ENCODE results near the gene AGPAT2. TPM values are rescaled to one million over a fixed set of nuclear protein-coding genes. Genes with fewer than 3 reads are reported as not detected.

AGPAT2 gene
- polyA plus RNA-seq, 3 donors, result 33.7 to 40.3 (median 34.5) TPM

DNA sequence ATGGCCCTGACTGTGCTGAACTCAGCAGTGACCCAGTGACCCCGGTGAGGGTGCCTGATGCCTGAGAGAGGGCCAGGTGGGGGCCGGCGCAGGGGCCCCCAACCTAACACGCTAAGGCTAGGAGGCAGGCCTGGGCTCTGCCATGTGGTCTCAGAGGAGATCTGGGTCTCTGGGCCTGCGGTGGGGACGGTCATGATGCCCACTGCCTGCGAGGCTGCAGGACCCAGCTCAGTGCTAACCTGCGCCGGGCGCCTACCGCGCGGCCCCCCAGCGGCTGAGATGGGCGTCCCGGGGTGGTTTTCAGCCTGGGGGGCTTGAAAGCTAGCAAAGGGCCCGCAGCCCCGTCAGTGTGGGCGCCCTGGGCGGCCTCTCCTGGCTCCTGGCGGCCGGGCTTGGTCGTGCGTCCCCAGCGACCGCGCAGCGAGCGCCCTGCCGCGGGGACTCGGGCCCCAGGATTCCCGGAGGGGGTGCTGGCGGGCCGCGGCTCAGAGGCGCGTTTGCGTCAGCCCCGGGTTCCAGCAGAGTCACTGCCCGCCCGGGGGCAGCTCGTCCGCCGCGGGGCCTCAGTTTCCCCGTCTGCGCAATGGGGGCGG, 22.1 kb downstream of the AGPAT2 start:
- no peak for DNase-seq (ENCODE audit: low read depth in 3 of 3, low spot score in 2 of 3)

GRCh38 chr9:136664000-136664915, 23.0 kb downstream of the AGPAT2 start:
- no peak for DNase-seq (ENCODE audit: low read depth in 3 of 3, low spot score in 2 of 3)

DNA sequence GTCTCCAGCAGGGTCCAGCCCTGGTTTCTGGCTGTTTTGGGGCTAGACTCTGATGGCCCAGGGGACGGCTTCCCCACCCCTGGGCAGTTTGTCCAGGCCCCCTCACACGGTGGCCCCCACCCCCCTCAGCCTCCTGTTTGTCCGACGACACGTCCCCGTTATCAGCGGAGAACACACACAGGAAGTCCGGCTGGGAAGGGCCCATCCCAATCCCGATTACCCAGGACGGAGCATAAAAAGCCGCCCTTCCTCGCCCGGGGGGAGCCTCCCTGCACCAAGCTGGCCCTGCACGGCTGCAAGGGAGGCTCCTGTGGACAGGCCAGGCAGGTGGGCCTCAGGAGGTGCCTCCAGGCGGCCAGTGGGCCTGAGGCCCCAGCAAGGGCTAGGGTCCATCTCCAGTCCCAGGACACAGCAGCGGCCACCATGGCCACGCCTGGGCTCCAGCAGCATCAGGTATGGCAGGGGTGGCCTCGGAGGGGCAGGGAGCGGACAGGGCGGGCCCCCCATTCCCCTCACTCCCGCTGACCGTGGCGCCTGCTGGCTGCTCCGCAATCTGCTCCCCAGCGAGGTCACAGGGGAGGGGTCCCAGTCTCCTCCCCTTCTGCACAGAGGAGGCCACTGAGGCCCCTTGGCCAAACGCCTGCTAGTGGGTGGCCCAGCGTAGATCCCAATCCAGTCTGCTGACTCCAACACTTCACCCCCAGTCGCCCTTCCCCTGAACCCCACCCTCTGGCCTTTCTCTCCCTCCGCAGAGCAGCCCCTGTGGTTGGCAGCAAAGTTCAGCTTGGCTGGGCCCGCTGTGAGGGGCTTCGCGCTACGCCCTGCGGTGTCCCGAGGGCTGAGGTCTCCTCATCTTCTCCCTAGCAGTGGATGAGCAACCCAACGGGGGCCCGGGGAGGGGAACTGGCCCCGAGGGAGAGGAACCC, 24.3 kb downstream of the AGPAT2 start, which contains the start of gene EGFL7:
Gene EGFL7 (plus strand): TSS at position 261 of the 926 bp plus-strand sequence. CDS start 5,367 bp downstream, outside the sequence.
- no peak for DNase-seq (ENCODE audit: low read depth in 3 of 3, low spot score in 2 of 3)

GRCh38 chr9:136662326-136662655, 25.0 kb downstream of the AGPAT2 start:
- no peak for DNase-seq (ENCODE audit: low read depth in 3 of 3, low spot score in 2 of 3)

GRCh38 chr9:136661641-136662325, 25.5 kb downstream of the AGPAT2 start:
- no peak for DNase-seq (ENCODE audit: low read depth in 3 of 3, low spot score in 2 of 3)

GRCh38 chr9:136660971-136661550, 26.2 kb downstream of the AGPAT2 start:
- no peak for DNase-seq (ENCODE audit: low read depth in 3 of 3, low spot score in 2 of 3)

GRCh38 chr9:136659861-136660784, 27.1 kb downstream of the AGPAT2 start:
- DNase-seq (ENCODE audit: low read depth in 3 of 3, low spot score in 2 of 3), result no peak

DNA sequence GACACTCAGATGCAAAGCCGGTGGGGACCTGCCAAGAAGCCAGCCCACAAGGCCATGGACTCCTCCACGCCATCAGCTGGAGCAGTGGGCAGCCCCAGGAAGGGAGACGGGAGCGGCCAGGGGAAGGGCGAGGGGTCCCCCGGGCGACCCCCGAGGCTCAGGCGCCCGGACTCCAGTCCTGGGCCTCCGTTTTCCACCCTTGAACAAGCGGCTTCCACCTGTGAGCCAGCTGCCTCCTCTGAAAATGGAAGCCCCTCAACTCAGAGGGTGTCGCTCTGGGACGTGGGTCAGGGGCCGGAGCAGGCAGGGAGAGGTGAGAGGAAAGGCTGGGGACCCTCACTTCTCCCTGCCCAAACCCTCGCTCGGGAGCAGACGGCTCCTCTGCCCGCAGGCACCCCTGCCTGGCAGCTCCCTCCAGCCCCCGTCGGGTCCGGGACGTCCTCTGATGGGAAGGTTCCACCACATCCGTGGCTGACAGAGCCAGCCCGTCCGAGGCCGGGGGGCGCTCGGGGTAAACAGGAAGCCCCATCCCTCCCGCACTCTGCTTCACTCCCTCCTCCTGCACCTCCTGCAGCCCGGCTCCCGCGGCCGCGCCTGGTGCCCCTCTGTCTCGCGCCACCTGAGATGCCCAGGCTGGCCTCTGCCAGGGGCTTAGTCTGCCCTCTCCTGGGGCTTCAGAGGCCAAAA, 28.3 kb downstream of the AGPAT2 start:
- DNase-seq (ENCODE audit: low read depth in 3 of 3, low spot score in 2 of 3), result no peak

DNA sequence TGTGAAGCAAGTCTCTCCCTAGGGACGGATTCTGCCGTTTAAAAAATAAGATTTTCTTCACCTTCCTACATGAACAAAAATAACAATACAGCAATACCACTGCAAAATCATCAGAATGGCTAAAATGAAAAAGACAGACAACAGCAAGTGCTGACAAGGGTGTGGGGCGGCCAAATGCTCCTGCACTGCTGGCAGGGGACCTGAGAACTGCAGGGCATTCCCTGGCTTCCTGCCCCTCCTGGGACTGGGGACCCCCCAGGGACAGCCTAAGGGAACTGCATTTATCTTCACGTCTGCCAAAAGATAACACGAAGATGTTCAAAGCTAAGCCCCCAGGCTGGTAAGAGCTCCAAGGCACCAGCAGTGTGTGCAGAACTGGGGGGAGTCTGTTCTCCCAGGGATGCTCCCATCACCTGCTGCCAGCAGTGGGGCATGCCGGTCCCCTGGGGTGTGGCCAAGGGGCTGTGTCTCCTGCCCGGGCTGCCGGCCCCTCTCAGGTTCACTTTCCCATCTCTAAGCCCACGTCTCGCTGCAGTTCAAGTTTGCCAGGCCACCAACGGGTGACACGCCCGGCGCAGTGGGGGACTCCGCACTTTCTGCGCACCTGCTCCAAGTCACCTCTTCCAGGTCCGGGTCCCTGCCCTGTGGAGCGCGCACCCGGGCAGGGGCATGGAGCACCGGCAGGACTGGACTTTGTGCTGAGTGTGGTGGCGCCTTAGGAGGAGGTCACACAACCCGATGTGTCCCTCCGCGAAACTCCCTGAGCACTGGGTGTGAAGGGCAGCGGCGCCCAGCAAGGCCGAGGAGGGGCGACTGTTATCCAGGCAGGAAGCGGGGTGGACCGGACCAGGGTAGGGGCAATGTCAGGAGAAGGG, 29.0 kb downstream of the AGPAT2 start:
- DNase-seq (ENCODE audit: low read depth in 3 of 3, low spot score in 2 of 3), result no peak

DNA sequence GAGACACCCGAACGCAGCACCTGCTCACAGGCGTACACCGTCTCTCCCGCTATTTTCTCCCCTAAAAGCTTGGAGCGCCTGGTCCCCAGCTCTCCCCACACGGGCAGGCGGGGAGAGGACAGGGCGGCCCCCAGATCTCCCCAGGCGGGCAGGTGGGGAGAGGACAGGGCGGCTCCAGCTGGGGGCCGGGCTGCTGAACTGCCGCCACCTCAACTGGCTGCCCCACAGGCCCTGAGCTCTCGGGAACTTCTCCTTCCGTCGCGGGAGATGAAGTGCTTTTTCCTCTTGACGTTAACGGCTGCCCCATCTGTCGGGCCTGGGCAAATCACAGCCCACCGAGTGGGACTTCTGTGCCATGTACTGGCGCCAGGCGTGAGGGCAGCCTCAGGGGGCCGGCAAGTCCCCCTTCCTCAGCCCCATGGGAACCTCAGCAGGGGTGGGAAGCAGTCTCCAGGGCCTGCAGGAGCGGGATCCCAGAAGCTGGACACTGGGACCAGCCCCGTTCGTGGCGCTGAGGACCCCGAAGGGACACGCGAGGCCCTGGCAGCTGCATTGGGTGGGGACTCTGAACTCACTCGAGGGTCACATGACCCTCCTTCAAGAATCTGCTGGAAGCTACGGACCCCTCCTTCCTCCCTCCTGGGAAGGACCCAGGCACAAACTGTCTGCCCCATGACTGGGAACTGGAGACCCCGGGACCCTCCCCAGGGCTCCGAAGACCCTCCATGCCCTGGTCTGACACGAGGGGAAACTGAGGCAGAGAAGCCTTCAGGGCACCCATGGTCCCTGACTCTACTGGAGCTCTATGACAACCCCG, 30.3 kb downstream of the AGPAT2 start:
- DNase-seq (ENCODE audit: low read depth in 3 of 3, low spot score in 2 of 3), result no peak

DNA sequence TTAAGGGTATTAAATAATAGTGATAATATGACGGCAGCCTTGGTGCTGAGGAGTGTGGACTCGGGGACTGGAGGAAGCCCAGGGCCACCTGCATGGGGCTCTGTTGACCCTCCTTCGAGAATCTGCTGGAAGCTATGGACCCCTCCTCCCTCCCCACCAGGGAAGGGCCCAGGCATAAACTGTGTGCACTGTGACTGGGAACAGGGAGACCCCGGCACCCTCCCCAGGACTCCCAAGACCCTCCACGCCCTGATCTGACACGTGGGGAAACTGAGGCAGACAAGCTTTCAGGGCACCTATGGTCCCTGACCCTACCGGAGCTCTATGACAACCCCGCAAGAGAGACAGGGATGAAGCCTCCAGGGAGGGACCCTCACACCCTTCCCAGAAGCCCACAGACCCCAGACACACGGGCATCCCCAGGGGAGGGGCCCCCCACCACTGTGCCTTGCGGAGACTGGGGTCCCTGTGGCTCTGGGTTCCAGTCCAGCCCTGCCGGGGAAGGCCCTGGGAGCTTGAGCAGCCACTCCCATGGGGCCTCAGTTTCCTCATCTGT, 31.0 kb downstream of the AGPAT2 start:
- DNase-seq (ENCODE audit: low read depth in 3 of 3, low spot score in 2 of 3), result no peak

DNA sequence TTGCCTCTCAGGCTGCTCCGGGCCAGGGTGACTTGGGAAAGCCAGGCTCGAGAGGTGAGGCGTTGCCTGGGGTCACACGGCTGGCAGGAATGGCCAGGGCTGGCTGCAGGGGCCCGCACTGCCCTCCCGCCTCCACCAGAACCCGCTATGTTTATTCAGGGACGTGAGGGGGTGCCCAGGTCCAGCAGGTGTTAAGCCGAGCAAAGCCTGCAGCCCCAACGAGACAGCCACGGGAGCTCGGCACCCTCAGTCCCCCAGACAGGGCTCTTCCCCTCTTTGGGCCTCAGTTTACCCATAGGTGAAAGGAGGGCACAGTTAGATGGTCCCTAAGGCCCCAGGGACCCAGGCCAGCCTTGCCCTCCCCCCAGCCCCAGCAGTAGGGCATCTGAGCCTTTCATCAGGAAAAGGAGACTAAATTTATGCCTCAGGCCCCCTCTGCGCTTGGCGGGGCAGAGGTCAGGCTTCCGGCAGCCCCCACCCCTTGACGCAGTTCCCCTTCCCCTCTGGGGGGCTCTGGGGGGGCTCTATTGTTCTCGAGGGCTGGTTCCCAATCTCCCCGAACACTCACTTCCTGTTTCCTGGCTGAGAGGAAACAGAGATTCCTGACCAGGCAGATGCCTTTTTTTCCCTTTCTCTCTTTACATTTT, 31.6 kb downstream of the AGPAT2 start:
- no peak for DNase-seq (ENCODE audit: low read depth in 3 of 3, low spot score in 2 of 3)

DNA sequence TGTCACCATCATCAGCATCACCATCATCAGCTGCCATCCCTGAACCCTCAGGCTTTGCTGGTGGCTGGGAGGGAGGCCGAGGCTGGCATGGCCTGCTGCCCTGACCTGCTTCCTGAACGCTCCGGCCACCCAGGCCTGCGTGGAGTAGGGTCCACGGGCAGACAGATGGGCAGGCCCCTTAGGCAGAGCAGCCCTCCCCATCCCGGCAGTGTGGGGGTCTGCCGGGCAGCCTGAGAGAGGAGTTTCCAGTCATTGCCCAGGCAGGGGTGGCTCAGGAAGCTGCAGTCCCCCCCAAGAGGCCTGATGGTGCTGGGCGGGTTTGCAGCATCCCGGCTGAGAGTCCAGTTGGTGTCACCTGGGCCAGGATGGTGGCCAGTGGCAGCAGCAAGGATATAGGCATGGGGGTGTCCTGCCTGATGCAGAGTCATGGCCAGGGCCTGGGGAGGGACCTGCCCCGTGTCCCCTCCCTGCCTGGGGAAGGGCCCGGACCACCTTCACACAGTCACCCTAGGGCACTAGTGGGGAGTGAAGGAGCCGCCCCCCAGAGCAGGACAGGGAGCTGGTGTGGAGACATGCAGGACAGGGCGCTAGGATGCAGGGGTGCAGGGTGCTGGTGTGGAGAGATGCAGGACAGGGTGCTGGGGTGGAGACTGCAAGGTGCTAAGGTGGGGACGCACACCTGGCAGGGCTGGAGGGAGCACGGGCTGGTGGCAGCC, 32.3 kb downstream of the AGPAT2 start:
- no peak for DNase-seq (ENCODE audit: low read depth in 3 of 3, low spot score in 2 of 3)

DNA sequence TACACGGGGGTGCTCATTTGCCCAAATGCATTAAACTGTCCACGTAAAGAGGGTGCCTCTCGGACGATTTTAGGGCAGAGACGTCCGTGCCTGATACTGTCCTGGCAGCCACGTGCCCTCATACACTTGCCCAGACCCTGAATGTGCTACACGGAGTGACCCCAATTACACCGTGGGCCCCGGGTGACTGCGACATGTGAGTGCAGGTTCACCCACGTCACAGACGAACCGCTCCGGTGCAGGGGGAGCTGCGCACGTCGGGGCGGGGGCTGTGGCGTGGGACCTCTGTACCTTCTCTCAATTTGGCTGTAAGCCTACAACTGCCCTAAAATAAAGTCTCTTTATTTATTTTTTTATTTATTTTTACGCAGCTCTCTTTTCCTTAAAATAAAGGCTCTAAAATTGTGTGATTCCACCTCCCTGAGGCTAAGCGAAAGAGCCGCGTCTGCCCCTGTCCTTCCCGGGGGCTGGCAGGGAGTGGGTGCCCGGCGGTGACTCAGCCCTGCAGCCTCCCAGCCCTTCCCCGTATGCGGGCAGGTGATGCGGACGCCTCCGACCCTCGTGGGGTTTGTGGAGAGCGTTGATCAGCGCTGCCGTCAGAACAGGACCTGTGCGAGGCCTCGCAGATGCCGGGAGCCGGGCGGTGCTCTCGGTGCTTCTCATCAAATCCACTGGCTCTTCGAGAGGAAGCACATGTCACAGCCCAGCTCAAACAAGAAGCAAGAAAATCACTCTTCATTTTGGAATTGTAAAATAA, 33.8 kb downstream of the AGPAT2 start:
- no peak for DNase-seq (ENCODE audit: low read depth in 3 of 3, low spot score in 2 of 3)
